HG03565 (cell line): ENCODE measurements around the gene KCTD11.
A peak's percentile ranks its signal among the peaks of the same experiment; 100 is the strongest.

ENCODE experiments used
- ATAC-seq: cut with Tn5 transposase; IDR thresholded peaks from one replicate; pipeline ENCODE4 v1.9.1; 2021; ENCODE audit warnings: mild to moderate bottlenecking, moderate library complexity; ENCODE audit not compliant: unreplicated experiment

The KCTD11 gene

DNA sequence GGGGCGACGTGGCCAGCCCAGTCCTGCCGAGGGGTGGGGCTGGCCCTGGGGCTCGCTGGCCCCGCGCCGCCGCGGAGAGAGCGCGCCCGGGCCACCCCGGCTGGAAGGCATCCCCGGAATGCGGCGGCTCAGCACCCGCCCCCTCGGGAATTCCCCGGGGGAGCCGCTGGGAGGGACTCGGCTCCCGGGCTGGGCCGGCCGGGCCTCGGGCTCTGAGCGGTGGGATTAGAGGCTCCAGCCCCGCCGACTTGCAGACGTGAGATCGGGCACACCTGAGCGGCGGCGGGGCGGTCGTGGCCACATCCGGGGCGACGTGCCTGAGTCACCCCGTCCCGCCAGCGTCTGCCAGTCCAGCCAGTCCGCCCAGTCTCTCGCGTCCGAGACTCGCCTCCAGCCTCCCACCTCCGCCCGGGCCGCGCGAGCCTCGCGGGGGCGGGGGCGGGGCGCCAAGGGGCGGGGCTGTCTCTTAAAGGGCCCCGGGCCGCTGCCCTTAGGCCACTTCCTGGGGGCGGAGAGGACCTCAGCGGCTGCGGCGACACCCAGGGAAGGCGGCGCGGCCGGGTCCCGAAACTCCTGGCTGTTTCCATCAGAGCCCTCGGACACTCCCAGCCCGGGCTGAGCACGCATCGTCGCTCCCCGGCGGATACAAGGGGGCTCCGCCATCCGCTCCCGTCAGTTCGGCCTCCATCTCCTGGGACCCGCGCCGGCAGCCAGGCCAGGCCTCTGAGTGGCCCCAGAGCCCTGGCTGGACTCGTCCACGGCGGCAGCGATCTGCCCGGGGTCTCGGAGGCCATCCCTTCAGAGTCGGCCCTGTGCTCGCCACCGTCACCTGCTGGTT lies at the start of gene KCTD11:
TSS of gene KCTD11 (plus strand) at position 498 of the 838 bp plus-strand sequence.
- peak; percentile 51 for ATAC-seq

DNA sequence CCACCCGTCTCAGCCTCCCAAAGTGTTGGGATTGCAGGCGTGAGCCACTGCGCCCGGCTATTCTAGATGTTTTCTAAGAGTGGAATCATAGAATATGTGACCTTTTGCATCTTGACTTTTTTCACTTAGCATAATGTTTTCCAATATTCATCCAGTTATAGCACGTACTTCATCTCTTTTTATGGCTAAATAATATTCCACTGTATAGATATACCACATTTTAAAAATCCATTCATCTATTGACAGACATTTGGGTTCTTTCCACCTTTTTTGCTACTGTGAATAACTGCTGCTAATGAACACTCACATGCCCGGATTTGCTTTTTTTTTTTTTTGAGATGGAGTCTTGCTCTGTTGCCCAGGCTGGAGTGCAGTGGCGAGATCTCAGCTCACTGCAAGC lies 47.8 kb upstream of the KCTD11 start:
- no peak for ATAC-seq

DNA sequence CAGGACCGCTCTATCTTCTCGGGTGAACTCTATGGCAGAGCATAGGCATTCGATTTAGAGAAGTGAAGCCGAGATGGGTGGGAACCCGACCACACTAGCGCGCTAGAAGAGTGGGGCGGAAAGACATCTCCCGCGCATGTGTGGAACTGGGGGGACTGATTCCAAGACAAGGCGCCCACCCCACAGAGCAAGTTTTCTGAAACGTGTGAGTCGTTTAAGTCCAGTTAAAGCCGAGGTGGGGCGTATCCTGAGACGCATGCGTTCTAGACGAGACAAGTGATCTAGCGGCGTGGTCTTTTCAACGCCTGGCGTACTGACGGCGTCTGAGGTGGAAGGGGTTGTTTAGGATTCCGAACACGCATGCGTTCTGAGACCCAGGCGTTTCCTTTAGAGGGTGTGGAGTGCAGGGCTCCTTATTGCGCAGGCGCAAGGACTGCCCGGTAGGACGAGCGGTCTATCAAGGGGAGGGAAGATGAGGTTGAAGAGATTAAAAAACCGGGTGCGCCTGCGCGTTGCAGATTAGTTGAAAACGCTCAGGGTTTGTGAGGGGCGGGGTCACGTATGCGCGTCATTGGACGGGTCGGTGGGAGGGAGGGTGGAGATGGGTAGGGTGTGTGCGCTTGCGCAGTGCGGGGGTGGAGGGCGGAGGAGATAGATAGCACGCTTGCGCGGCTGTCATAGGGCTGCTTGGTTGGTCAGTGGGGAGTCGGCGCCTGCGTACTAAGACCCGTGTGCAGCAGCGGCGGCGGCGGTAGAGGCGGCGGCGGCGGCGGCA lies 44.9 kb upstream of the KCTD11 start, which contains the start of gene EIF5A:
TSS of gene EIF5A (plus strand) at position 718 of the 775 bp plus-strand sequence. CDS start 2,008 bp downstream, outside the sequence.
- peak; percentile 64 for ATAC-seq

DNA sequence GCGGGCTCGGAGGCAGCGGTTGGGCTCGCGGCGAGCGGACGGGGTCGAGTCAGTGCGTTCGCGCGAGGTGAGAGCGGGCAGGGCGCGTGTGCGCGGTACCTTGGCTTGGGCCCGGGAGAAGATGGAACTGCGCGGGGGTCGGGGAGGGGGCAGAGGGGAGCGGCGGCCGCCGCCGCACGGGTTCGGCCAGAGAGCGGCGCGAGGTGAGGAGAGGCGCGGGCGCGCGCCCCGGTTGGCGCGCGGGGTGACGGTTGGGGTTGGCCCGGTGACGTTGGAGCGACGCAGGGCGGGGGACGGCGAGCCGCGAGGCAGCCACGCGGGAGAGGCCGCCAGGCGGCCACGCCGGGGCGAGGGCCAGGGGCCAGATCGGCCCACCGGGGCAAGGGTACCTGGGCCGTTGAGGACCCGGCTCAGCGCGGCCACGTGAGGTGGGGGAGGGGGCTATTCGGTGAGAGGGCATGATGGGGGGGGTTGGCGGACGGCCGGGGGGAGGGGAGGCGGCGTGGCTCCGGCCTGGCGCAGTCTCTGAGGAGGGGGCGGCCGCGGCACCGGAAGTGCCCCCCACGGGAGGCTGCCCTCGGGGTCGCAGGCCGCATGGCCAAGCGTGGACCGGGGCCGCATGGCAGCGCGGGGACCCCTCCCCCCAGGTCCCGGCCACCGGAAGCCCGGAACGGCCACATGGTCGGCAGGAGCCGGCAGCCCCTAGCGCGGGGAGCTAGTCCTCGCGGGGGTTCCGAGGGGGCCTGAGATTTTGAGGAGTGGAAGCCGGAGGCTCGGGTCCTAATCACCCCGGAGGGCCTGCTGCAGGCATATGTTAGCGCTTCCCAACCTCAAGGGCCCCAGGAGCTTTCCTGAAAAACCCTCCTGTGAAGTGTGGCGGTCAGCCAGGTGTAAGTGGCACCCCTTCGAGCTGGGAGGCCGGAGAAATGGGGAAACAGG lies 44.0 kb upstream of the KCTD11 start:
- ATAC-seq, result no peak

DNA sequence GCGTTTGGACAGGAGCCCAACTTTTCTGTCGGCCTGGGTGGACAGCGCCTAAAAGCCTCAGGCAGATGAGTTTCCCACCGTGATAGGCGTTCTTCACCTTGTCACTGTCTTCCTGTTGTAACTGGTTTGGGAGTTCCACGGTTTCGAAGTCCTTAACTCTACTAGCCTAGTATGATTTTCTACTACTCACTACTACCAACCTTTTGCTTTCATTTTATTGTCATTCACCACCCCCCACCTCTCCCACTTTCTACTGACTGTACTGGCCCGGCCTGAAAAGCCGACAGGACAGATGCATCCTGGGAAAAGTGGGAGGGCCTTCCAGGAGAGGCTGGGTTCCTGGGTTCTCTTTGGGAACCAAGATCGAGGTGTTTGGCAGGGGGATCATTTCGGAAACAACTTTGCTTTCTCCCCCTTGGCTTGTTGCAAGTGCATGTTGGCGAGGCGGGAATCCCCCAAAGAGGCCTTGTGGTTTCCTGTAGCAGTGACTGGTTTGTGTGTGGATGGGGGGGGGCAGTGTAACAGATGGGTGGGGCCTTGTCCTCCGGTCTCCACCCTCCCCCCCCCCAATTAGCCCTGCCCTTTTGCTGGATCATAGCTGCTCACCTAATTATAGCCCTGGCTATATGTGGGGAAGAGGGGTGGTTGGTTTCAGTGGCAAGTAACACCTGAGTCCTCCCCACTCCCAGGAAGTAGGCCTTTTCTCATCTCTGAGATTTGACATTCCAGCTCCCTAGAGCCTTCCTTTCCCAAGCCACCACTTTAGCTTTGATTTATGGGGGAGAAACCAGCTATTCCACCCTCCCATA lies 43.1 kb upstream of the KCTD11 start:
- no peak for ATAC-seq

DNA sequence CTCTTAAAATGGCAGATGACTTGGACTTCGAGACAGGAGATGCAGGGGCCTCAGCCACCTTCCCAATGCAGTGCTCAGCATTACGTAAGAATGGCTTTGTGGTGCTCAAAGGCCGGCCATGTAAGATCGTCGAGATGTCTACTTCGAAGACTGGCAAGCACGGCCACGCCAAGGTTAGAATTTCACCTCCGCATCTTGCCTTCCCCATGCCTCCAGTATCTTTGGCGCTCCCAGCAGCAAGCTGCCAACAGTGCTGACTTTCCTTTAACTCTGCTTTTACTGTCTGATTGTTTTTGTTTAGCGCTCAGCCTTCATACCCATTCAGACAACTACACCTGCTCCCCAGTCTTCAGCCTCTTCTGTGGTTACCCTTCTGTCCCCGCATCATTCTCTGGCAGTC lies 42.3 kb upstream of the KCTD11 start:
- ATAC-seq, result no peak

DNA sequence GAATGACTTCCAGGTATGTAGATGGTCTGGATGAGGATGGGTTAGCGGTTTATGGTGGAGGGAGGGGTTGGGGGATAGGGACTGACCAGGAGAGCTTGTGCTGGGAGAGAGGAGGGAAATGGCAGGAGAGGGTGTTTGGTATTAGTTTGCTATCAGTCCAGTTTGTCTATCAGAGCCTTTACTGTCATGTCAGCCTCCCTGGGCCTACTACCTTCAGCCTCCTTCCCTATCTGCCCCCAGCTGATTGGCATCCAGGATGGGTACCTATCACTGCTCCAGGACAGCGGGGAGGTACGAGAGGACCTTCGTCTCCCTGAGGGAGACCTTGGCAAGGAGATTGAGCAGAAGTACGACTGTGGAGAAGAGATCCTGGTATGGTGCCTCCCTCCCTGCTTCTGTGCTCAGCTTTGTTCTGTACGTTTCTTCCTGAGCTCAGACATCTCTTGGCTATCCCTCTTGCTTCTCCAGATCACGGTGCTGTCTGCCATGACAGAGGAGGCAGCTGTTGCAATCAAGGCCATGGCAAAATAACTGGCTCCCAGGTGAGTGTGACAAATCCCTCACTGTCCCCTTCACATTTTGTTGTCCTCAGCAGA lies 40.8 kb upstream of the KCTD11 start:
- ATAC-seq, result no peak

DNA sequence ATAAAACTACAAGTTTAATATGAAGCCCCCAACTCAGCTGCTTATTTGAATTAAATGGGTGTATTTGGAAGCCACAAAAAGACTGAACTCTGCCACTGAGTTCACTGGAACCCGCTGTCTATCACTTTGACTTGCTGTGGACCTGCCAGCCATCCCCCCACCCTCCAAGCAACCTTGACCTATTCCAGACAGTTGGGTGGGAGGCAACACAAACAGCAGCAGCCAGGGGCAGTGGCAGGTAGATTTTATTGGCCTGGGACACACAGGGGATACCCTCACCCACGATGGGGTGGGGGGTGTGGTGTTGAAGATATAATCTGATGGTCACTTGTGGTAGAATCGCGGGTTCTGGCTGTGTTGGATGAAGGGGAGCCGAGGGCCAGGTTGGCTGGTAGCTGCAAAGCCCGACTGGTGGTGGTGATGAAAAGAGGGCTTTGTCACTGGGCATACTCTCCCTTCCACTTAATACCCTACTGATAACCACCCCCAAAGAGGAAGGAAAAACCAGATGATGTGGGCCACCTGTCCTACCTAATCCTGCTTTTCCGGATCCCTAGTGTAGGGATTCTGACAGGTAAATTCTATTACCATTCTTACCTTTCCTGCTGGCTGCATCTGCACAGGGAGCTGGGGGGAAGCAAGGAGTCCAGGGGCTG lies 39.4 kb upstream of the KCTD11 start:
- ATAC-seq, result no peak

DNA sequence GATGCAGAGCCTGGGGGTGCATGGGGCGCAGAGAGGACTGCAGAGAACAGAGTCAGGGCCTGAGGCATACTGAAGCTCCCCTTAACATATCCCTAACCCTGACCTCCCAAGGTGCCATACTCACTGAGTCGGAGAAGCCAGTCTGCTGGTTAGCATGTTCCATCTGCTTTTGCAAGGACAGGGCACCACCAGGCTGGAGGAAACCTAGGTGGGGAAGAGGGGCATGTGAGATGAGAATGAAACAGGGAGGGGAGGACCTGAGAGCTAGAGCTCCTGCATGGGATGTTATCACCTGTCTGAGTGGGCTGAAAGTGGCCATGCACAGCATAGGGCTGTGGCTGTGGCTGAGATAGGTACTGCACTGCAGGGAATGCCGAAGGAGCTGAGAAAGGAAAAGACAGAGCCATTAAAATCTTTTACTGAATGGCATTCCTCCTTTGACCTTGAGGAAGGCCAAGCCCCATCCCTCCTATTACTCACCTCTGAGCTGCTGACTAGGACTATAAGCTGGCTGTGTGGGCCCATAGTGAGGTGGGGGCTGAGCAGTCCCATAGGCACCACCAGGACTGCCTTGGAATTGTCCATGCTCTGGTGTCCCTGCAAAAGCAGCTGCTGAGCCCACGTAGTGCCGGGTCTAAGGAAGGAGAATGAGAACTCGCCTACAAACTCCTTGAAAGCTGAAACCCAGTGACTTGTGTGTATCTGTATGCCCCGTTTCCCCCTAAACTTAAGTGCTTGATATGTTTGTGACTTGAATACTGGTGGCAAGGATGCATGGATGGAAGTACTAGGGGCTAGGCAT lies 38.7 kb upstream of the KCTD11 start:
- no peak for ATAC-seq

DNA sequence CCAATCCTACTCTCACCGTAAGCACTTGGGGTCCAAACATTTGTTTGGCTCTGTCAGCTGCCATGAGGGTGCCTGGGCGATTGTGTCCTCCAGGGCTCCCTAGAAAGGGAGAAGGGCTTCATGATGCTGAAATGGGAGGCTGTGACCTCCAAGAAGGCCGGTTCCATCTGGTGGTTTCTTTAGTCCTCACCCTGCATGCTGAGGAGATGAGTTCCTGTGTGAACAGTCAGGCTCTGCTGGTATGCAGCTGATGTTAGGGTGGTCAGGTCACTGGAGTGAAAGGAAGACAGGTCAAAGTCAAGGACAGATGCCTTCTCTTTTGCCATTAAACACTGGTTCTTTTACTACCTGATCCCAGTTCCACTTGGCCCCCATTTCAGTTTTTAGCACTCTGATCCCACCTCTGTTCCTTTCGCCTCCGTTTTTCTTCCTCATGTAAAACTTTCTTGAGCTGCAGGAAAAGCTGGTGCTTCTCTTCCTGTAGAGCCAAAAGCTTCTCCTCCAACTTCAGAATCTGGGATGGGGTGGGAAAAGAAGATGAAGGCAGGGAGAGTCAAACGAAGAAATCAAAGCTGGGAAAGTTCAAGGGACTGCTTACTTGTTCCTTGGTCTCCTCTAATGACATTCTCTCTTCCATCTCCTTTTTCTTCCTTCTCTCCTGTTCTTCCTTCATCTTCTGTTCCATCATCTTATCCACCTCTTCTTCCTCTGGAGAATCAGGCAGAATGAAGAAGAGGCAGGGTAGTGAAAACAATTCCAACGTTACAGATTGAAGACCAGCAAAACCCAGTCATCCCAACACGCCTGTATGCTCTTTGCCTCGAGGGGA lies 37.9 kb upstream of the KCTD11 start:
- no peak for ATAC-seq

DNA sequence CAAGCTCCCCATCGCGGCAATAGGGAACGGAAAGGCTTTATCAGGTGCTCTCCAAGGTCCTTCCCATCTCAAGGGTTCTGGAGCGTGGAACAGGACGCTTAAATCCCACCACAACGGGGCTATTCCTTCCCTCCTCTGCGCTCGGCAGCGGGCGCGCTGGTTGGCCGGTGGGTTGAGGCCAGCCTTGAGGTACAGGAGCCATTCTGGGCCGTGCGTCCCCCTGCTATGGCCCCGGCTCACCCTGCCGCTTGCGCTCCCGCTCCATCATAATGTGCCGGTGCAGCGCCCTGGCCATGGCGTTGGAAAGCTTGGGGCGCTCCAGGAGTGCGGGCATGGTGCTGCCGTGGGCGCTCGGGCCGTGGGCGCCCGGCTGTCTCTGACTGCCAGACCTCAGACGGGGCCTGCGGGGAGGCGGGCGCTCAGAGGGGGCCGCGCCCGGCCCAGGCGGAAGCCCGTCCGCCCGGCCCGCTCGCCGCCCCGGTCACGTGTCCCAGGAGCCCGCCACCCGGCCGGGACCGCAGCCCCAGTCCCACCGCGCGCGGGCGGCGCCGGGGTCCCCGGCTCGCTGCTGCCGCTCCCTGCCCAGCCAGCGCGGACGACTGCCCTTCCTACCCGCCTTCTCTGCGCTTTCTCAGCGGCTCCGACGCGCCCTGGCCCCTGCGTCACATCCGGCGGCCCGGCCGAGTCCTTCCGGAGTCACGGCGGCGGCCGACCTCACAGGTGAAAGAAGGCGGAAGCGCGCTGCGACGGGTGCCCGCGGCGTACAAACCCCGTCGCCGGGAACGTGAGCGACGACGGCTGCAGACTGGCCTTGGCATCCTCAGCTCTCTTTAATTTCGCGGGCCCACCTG lies 37.0 kb upstream of the KCTD11 start, which contains the start of gene GPS2:
TSS of gene GPS2 (minus strand) at position 642 of the 851 bp plus-strand sequence. CDS start at position 334, 308 bp downstream.
- peak; percentile 46 for ATAC-seq

DNA sequence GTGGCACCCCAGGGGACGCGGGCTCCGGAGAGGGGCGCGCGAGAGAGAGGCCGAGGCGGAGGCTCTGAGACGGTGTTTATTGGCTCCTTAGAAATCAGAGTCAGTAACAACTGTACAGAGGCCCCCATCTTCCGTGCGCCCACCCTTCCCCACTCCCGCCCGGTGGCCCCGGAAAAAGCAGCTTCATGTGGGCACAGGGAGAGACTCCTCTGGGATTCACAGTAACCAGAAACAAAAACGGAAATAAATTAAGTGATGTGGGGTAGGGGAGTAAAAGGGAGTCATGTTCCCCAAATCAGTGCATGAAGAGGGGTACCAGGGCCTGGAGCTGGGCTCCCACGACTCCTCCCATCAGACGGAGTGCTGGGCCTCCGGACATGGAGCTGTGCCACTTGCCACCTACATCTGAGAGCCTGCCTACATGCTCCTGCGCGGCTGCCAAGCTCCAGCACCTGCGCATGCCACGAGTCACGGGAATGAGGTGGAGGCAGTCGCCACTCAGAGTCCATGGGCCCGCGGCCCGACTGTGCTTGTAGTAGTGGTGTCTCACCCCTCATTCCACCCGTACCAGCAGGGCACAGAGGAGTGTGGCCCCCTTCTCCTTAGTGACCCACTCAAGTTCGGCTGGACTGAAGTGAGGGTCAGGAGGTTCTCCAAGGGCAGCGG lies 36.3 kb upstream of the KCTD11 start:
- ATAC-seq, result no peak

DNA sequence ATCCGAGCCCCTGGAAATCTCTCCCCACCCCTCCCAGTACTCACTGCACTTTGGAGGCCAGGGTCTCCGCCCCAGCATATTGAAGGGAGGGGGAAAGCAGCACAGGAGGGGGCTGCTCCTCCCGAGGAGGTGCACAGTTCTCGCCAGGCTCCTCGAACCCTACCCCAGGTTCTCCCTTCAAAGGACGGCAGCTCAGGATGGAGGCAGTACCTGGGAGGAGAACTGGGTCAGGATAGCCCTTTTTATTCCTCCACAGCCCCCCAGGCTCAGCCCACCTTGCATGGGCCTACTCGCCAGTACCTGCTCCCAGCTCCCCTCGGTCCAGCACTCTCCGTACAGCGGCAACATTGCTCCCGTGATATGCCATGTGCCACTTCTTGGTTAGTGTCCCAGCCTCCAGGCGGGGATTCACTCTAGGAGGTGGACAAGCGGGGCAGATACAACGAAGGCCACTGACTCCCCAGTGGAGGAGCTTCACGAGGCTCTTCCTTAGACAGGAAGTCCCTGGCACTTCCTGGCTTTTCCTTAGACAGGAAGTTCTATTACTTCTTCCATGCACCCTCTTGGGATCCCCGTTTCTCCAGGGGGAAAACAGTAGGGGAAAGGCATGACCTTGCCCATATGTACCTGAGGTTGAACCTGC lies 34.7 kb upstream of the KCTD11 start:
- no peak for ATAC-seq

DNA sequence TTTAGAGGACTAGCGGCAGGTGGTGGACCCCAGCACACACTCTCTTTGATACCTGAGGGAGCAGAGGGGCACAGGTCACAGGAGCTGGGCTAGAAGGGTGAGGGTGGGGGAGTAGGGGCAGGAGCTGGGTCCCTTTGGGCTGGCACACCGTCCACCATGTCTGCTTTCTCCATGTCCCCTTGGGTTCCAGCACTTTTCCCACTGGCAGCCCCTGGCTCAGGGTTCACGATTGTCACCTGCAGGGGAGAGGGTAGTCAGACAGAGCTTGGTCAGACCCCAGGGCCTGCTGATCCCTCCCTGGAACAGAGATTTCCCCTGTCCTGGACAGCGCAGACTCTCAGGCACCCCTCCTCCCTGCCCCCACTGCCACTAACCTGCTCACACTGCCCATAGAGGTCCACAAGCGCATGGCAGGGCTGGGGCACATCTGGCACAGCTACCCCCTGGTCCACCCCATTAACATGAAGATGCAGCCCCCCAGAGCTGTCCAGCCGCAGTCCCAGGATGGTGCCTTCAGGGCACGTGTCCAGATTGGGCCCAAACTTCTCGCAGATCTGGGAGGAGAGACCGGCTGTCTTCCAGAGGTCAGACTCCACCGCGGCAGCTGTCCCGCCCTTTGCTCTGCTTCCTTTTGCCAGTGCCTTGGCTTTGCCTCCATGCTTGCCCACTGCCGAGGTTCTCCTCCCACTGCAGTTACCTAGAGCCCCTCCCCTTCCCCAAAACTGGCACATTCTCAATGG lies 33.7 kb upstream of the KCTD11 start:
- ATAC-seq, result no peak

DNA sequence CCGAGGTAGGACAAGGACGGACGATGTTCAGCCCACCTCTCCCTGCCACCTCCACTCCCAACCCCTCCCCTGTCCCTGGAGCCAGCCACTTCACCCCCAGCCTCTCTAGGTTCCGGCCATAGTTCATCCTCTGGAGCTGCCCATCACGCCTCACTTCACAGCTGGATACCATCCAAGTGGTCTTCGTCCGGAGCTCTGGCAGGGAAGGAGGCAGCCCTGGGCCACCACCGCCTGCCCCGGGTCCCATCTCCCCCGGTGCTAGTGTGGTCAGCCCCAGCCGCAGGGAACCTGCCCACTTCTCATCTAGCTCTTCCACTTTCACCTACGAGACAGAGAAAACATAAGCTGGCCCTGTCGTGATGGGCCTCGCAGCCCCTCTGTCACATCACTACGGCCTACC lies 30.5 kb upstream of the KCTD11 start:
- ATAC-seq, result no peak
